SK-N-SH (cell line): ENCODE measurements around the gene KIF1C. TPM values are rescaled to one million over a fixed set of nuclear protein-coding genes. Genes with fewer than 3 reads are reported as not detected.

Source experiments
- CTCF ChIA-PET: fragments of 300-600, 350-600 bp; formaldehyde crosslinking; extraction: SDS; loops from one replicate; lab custom pipeline; 2021; lab: Yijun Ruan, JAX
- POLR2A ChIA-PET: fragments of 350-600 bp; sonication (Branson Sonifier 250); formaldehyde crosslinking; extraction: SDS; loops from one replicate; lab custom pipeline; 2020; ENCODE audit warnings: antibody characterized with exemption, inconsistent platforms; lab: Yijun Ruan, JAX
- DNase-seq: peaks from one replicate; pipeline ENCODE4 v3.0.0; 2012
- H2AFZ ChIP-seq: fragments of 200-600 bp; sonication (generic); 2 replicates; pipeline ENCODE4 v1.8.1; 2016; ENCODE audit warnings: antibody characterized with exemption, mild to moderate bottlenecking, low read depth
- H3F3A ChIP-seq: fragments of 200-600 bp; sonication (generic); replicated peaks from 2 replicates; pipeline ENCODE3; 2016; ENCODE audit warnings: antibody characterized with exemption, mild to moderate bottlenecking; ENCODE audit not compliant: insufficient read depth
- H3K27ac ChIP-seq, 2 experiments: fragments of 200-500 bp in 1 of 2; fragments of 200-600 bp in 1 of 2; sonication (Bioruptor generic) in 1 of 2; sonication (generic), shearing (Covaris generic) in 1 of 2; 2 replicates each; pipeline versions ENCODE4 v1.5.1 to v1.6.1; 2014 to 2016; ENCODE audit warnings: low read depth in 2 of 2, inconsistent platforms in 1 of 2, low read length in 1 of 2, mild to moderate bottlenecking in 1 of 2, mixed read lengths in 1 of 2
- H3K27me3 ChIP-seq: fragments of 200-600 bp; sonication (generic), shearing (Covaris generic); 2 replicates; pipeline ENCODE4 v1.6.1; 2016; ENCODE audit warnings: mixed run types; ENCODE audit not compliant: insufficient read depth
- H3K36me3 ChIP-seq, 2 experiments: fragments of 200-500 bp in 1 of 2; fragments of 200-600 bp in 1 of 2; sonication (Bioruptor generic) in 1 of 2; sonication (generic) in 1 of 2; replicated peaks in 1 of 2; 2 replicates each; pipeline versions ENCODE3 to v1.5.1; 2014 to 2016; ENCODE audit warnings: low read length in 1 of 2, mild to moderate bottlenecking in 1 of 2; ENCODE audit not compliant: insufficient read depth in 2 of 2, control insufficient read depth in 1 of 2
- H3K4me1 ChIP-seq, 2 experiments: fragments of 200-500 bp in 1 of 2; fragments of 200-600 bp in 1 of 2; sonication (Bioruptor generic) in 1 of 2; sonication (generic), shearing (Covaris generic) in 1 of 2; 2 replicates each; pipeline versions ENCODE4 v1.5.1 to v1.6.1; 2014 to 2016; ENCODE audit warnings: low read depth in 1 of 2, low read length in 1 of 2, mixed run types in 1 of 2; ENCODE audit not compliant: insufficient read depth in 2 of 2, control insufficient read depth in 1 of 2
- H3K4me2 ChIP-seq: fragments of 200-600 bp; sonication (generic), shearing (Covaris generic); 2 replicates; pipeline ENCODE4 v1.6.1; 2017; ENCODE audit warnings: mixed run types
- H3K4me3 ChIP-seq, 2 experiments: fragments of 200-500 bp in 1 of 2; fragments of 200-600 bp in 1 of 2; sonication (Bioruptor generic) in 1 of 2; sonication (generic), shearing (Covaris generic) in 1 of 2; 2 replicates each; pipeline versions ENCODE4 v1.5.1 to v1.8.1; 2014 to 2016; ENCODE audit warnings: low read depth in 2 of 2, inconsistent platforms in 1 of 2, low read length in 1 of 2, mild to moderate bottlenecking in 1 of 2, mixed read lengths in 1 of 2, moderate library complexity in 1 of 2
- H3K79me2 ChIP-seq: fragments of 200-600 bp; sonication (generic); 2 replicates; pipeline ENCODE4 v1.8.1; 2017; ENCODE audit warnings: mild to moderate bottlenecking; ENCODE audit not compliant: insufficient read depth
- H3K9ac ChIP-seq: fragments of 200-600 bp; sonication (generic); 2 replicates; pipeline ENCODE4 v1.6.1; 2017; ENCODE audit warnings: mixed run types
- H3K9me2 ChIP-seq: fragments of 200-600 bp; sonication (generic); 2 replicates; pipeline ENCODE4 v1.6.1; 2017; ENCODE audit warnings: mixed run types
- H3K9me3 ChIP-seq: fragments of 200-600 bp; sonication (generic); 2 replicates; pipeline ENCODE4 v1.6.1; 2017; ENCODE audit warnings: mixed run types, mild to moderate bottlenecking, moderate library complexity
- H4K20me1 ChIP-seq: fragments of 200-600 bp; sonication (generic); 2 replicates; pipeline ENCODE4 v1.6.1; 2017; ENCODE audit warnings: mild to moderate bottlenecking, mixed run types; ENCODE audit not compliant: insufficient read depth
- CHD2 ChIP-seq: fragments of 150-350 bp; IDR thresholded peaks from 2 replicates; pipeline ENCODE4 v1.6.1; 2018; ENCODE audit warnings: low read length; ENCODE audit not compliant: partially characterized antibody
- CTCF ChIP-seq: fragments of 200-600 bp; sonication (generic); IDR thresholded peaks from 2 replicates; pipeline ENCODE4 v1.6.1; 2017; ENCODE audit warnings: antibody characterized with exemption, mild to moderate bottlenecking, moderate library complexity
- ELF1 ChIP-seq: IDR thresholded peaks from 2 replicates; pipeline ENCODE4 v1.4.0; 2012
- EP300 ChIP-seq, 2 experiments: IDR thresholded peaks; 2 replicates each; pipeline versions ENCODE4 v1.4.0 to v1.6.1; 2012; ENCODE audit warnings: borderline replicate concordance in 1 of 2, low read depth in 1 of 2, low read length in 1 of 2
- FOXM1 ChIP-seq: IDR thresholded peaks from 2 replicates; pipeline ENCODE4 v1.4.0; 2012; ENCODE audit warnings: low read depth, mild to moderate bottlenecking
- GABPA ChIP-seq: IDR thresholded peaks from 2 replicates; pipeline ENCODE4 v1.4.0; 2012; ENCODE audit warnings: low read depth, mild to moderate bottlenecking
- JUND ChIP-seq: IDR thresholded peaks from 2 replicates; pipeline ENCODE4 v1.4.0; 2012
- MAX ChIP-seq: IDR thresholded peaks from 2 replicates; pipeline ENCODE4 v1.4.0; 2012; ENCODE audit warnings: low read depth
- NFIC ChIP-seq: IDR thresholded peaks from 2 replicates; pipeline ENCODE4 v1.4.0; 2012; ENCODE audit warnings: borderline replicate concordance
- NRF1 ChIP-seq: IDR thresholded peaks from 2 replicates; pipeline ENCODE4 v1.6.1; 2012; ENCODE audit warnings: low read depth, mild to moderate bottlenecking, low read length
- RXRA ChIP-seq: IDR thresholded peaks from 2 replicates; pipeline ENCODE4 v1.4.0; 2012; ENCODE audit warnings: low read depth, mild to moderate bottlenecking, borderline replicate concordance
- TAF1 ChIP-seq: IDR thresholded peaks from 2 replicates; pipeline ENCODE4 v1.6.1; 2012; ENCODE audit warnings: low read depth, mild to moderate bottlenecking, low read length, moderate library complexity, borderline replicate concordance
- TCF12 ChIP-seq: IDR thresholded peaks from 2 replicates; pipeline ENCODE4 v1.4.0; 2012
- WGBS: methylation state at CpG from one replicate; pipeline ENCODE4 v1.1.6; 2017; ENCODE audit warnings: low lambda C conversion rate; 5-methylcytosine and 5-hydroxymethylcytosine counted together
- polyA plus RNA-seq, 3 experiments: library from polyadenylated mRNA; depleted of rRNA; stranded (reverse); fragments of >200 nt; gene quantifications; 2 replicates each; pipeline ENCODE4 v1.2.3, GENCODE V29; 2012
- TF ChIP-seq, protein P1 (sequence below): IDR thresholded peaks from 2 replicates; pipeline ENCODE4 v1.4.0; 2012; ENCODE audit warnings: low read depth, borderline replicate concordance
- TF ChIP-seq, protein P2 (sequence below): fragments of 150-350 bp; IDR thresholded peaks from 2 replicates; pipeline ENCODE4 v1.6.1; 2017; ENCODE audit warnings: antibody characterized with exemption, low read length, low read depth, borderline replicate concordance
- TF ChIP-seq, protein P3 (sequence below): fragments of 150-350 bp; IDR thresholded peaks from 2 replicates; pipeline ENCODE4 v1.6.1; 2016; ENCODE audit warnings: mild to moderate bottlenecking, low read depth, low read length

KIF1C gene
- polyA plus RNA-seq, 1 of the 3 experiments (the other 2 are of a cell fraction): 58.2 TPM

DNA sequence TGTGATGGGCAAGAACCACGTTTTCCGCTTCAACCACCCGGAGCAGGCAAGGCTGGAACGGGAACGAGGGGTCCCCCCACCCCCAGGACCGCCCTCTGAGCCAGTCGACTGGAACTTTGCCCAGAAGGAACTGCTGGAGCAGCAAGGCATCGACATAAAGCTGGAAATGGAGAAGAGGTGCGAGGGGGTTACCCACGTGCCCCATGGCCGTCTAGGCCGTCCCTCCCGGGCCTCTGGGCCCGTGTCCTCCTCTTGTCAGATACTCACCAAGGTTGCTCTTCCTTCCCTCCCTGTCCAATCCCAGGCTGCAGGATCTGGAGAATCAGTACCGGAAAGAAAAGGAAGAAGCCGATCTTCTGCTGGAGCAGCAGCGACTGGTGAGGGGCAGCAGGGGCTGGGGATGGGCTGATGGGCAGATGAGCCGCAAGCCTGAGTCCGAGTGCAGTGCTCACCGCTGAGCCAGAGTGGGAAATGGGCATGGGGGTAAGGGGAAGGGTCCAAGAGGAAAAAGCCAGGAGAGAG lies 22.8 kb downstream of the KIF1C start:
- POLR2A ChIA-PET: no interaction called here
- no peaks in the 10 kb centered on the region for H3K27me3 ChIP-seq
- no peak overlapping the region for H3K27ac ChIP-seq
- H3K9me3 ChIP-seq: no peaks in the 10 kb centered on the region
- DNase-seq: no peak
- H3K4me2 ChIP-seq: no peak overlapping the region
- no peaks in the 10 kb centered on the region for H3K4me1 ChIP-seq
- H3K36me3 ChIP-seq: peaks cover 15 to 35% of the 10 kb centered on the region in 2 experiments
- TF ChIP-seq MAX (no peak), EP300 (IDR thresholded peaks at IDR 0.05; ENCODE audit: borderline replicate concordance in 1 of 2, low read depth in 1 of 2, low read length in 1 of 2) (no peak), CHD2 (no peak), NRF1 (no peak)
- CTCF ChIA-PET: interaction anchor here (1.0 to 2.3 kb wide), 4 partner anchors 14 to 112 kb away, joined by 3 to 7 read pairs (median 4); no protein-coding TSS in a partner anchor
- H3F3A ChIP-seq: peaks cover 2% of the 10 kb centered on the region
- no peak overlapping the region for H2AFZ ChIP-seq
- no peaks in the 10 kb centered on the region for H3K79me2 ChIP-seq
- WGBS: 93% methylated on average over 20 of the region's 20 CpGs
- H4K20me1 ChIP-seq: no peaks in the 10 kb centered on the region
- H3K9ac ChIP-seq: no peak overlapping the region
- H3K9me2 ChIP-seq: no peaks in the 10 kb centered on the region
- no peak overlapping the region for H3K4me3 ChIP-seq

DNA sequence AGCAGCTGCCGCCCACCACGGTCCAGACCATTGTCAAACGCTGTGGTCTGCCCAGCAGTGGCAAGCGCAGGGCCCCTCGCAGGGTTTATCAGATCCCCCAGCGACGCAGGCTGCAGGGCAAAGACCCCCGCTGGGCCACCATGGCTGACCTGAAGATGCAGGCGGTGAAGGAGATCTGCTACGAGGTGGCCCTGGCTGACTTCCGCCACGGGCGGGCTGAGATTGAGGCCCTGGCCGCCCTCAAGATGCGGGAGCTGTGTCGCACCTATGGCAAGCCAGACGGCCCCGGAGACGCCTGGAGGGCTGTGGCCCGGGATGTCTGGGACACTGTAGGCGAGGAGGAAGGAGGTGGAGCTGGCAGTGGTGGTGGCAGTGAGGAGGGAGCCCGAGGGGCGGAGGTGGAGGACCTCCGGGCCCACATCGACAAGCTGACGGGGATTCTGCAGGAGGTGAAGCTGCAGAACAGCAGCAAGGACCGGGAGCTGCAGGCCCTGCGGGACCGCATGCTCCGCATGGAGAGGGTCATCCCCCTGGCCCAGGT lies 24.5 kb downstream of the KIF1C start:
- CTCF ChIA-PET: interaction anchor here (1.6 to 1.9 kb wide), 2 partner anchors 16 to 42 kb away, joined by 3 to 4 read pairs; no protein-coding TSS in a partner anchor
- Histone ChIP-seq H3K27ac (no peak overlapping the region), H3K4me1 (no peaks in the 10 kb centered on the region), H3K36me3 (peaks cover 12 to 32% of the 10 kb centered on the region in 2 experiments), H3K9ac (no peak overlapping the region), H3K9me2 (no peaks in the 10 kb centered on the region), H2AFZ (no peak overlapping the region)
- TF ChIP-seq NFIC (no peak), TAF1 (no peak), MAX (no peak)
- TF ChIP-seq, all 33 proteins: peak for 0
- no peak for DNase-seq
- no peaks in the 10 kb centered on the region for H4K20me1 ChIP-seq
- no peak overlapping the region for H3K4me2 ChIP-seq
- H3K4me3 ChIP-seq: no peak overlapping the region
- no peaks in the 10 kb centered on the region for H3K27me3 ChIP-seq
- peaks cover 10% of the 10 kb centered on the region for H3F3A ChIP-seq
- POLR2A ChIA-PET: no interaction called here
- H3K79me2 ChIP-seq: no peaks in the 10 kb centered on the region
- WGBS: 93% methylated on average over 17 of the region's 30 CpGs
- no peaks in the 10 kb centered on the region for H3K9me3 ChIP-seq

GRCh38 chr17:5023588-5024147 lies 25.9 kb downstream of the KIF1C start:
- Histone ChIP-seq H3K4me3 (no peak overlapping the region), H4K20me1 (no peaks in the 10 kb centered on the region), H3K27ac (no peak overlapping the region), H3K79me2 (no peaks in the 10 kb centered on the region), H2AFZ (no peak overlapping the region), H3K9me2 (no peaks in the 10 kb centered on the region), H3K9me3 (no peaks in the 10 kb centered on the region), H3K4me2 (no peak overlapping the region), H3K4me1 (no peaks in the 10 kb centered on the region), H3F3A (peaks cover 13% of the 10 kb centered on the region), H3K36me3 (peaks cover 12 to 32% of the 10 kb centered on the region in 2 experiments), H3K9ac (no peak overlapping the region), H3K27me3 (no peaks in the 10 kb centered on the region)
- ChIA-PET CTCF (interaction anchor here (1.0 to 1.9 kb wide), 2 partner anchors 36 to 44 kb away, joined by 3 to 4 read pairs; partner anchors contain the start of gene CAMTA2), POLR2A (no interaction called here)
- DNase-seq: no peak
- WGBS: 100% methylated on average over 3 of the region's 29 CpGs
- TF ChIP-seq, protein P1, sequence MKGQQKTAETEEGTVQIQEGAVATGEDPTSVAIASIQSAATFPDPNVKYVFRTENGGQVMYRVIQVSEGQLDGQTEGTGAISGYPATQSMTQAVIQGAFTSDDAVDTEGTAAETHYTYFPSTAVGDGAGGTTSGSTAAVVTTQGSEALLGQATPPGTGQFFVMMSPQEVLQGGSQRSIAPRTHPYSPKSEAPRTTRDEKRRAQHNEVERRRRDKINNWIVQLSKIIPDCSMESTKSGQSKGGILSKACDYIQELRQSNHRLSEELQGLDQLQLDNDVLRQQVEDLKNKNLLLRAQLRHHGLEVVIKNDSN: no peak
- TF ChIP-seq JUND (no peak), ELF1 (no peak), GABPA (no peak), RXRA (no peak), CTCF (no peak), TCF12 (no peak), FOXM1 (no peak)
- TF ChIP-seq, protein P2, sequence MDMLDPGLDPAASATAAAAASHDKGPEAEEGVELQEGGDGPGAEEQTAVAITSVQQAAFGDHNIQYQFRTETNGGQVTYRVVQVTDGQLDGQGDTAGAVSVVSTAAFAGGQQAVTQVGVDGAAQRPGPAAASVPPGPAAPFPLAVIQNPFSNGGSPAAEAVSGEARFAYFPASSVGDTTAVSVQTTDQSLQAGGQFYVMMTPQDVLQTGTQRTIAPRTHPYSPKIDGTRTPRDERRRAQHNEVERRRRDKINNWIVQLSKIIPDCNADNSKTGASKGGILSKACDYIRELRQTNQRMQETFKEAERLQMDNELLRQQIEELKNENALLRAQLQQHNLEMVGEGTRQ: no peak
- TF ChIP-seq, protein P3, sequence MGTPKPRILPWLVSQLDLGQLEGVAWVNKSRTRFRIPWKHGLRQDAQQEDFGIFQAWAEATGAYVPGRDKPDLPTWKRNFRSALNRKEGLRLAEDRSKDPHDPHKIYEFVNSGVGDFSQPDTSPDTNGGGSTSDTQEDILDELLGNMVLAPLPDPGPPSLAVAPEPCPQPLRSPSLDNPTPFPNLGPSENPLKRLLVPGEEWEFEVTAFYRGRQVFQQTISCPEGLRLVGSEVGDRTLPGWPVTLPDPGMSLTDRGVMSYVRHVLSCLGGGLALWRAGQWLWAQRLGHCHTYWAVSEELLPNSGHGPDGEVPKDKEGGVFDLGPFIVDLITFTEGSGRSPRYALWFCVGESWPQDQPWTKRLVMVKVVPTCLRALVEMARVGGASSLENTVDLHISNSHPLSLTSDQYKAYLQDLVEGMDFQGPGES: no peak
